ENCODE measurements around the gene PPA1.
"Not testable (repeated sequence)": the region's sequence is repeated elsewhere in the genome, so short reads cannot be mapped to it uniquely, and the experiment has no call there.

PPA1 gene
- total RNA-seq = 21.6 to 194 (median 34.3) reads per million in 17 experiments

DNA sequence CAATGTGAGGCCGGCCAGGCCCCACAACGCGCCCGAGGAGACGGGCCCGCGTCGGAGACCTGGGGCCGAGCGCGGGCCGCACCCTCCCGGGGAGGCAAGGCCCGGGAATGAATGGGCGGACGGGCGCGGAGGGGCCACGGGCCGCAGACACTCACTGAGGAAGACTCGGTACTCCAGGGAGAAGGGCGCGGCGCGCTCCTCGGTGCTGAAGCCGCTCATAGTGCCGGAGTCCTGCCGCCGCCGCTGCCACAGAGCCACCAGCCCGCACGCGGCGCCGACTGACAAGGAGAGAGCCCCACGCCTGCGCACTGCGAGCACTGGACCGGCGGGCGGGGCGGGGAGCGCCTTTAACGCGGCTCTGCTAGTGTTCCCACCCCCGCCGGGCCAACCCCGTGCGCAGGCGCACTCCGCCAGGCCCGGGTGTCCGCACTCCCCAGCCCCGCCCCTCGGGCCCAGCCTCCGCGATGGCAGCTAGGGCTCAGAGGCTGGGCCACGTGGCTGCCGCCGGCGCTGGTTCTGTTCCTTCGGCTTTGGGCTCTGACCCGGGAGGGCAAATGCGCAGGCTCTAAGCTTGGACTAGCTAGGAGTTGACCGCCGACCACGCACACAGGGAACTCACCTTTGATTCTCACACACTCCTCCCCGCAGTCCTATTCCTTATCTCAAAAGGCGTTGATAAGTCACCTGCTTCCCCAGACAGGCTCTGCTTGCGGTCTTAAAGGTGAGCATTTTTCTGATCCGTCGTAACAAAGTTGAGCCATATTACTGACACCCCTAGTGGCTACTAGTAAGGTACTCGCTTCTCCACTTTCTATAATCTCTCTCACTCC, at the start of gene PPA1:
Gene PPA1 (minus strand): TSS at position 321 of the 830 bp plus-strand sequence. CDS start 102 bp downstream, at position 219.
- peak; percentile 98 to 100 (median 100) for DNase-seq

DNA sequence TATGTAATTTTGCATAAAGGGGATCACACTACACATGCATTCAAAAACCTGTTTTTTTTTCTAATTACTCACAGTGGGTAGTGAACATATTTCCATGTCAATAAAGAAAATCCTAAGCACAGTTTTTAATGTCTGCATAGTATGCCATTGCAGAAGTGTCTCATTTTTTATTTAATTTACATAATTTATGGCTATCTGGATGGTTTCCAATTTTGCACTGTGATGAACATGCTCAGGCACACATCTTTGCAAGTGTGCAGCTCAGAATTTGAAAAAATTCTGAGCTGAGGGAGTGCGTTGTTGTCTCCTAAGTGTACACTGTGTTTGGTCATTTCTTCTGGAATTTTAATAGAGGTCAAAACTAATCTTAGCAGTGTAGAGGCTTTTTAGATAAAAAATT, 48.4 kb upstream of the PPA1 start:
- no peak for DNase-seq

DNA sequence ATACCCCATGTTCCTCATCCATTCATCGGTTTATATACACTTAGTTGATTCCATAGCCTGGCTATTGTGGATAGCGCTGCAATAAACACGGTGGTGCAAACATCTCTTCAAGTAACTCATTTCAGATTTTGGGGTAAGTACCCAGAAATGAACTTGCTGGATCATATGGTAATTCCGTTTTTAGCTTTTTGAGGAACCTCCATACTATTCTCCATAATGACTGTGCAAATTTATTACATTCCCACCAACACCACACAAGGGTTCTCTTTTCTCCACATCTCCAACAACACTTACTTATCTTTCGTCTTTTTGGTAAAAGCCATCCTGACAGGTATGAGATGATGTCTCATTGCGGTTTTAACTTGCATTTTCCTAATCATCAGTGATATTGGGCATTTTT, 46.9 kb upstream of the PPA1 start:
- DNase-seq = peak in 1 of 4 experiments; percentile 64

DNA sequence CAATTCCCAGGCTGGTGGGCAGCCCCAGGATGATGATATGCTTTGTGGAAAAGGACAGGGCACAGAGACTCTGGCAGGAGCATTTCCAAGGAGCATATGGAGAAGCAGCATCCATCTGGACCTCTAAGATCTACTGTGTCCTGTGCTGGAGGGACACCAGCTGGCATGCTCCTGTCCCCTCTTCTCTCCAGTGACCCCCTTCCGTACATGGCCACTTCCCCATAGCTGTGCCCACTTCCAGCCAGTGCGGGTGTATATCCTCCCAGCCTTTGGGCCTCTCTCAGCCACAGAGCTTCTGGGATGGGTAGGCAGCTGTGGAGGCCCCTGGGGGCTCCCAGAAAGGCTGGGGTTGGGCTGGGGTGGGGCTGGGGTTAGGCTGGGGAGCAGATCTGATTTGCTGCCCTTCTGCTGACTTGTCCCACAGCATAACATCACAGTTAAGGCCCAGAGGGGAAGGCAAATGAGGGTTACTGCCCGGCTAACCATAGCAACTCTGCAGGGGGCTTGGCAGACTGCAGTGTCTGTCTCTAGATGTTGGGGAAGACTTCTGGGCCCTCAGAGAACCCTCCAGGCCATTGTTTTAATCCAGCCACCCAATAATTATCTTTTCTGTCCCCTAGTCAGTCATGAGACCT, 44.3 kb upstream of the PPA1 start:
- DNase-seq = no peak

DNA sequence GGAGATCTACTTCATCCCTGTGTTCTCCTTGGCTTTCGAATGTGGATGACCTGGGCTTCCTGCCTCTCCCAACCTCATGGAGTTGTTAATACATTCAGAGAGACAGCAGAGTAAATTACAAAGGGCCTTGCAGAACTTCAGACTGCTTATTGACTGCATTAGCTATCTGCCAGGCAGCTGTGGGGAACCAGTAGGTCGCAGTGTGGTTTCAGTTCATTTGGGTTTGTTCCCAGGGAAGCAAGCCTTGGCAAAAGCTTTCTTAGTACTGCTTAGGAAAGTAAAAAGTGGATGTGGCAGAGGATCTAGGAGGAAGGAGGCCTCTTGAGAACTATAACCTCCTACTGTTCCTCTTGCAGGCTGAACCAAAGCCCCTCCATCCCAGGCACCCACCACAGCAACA, 41.4 kb upstream of the PPA1 start:
- peak; percentile 60 to 84 (median 72) for DNase-seq

DNA sequence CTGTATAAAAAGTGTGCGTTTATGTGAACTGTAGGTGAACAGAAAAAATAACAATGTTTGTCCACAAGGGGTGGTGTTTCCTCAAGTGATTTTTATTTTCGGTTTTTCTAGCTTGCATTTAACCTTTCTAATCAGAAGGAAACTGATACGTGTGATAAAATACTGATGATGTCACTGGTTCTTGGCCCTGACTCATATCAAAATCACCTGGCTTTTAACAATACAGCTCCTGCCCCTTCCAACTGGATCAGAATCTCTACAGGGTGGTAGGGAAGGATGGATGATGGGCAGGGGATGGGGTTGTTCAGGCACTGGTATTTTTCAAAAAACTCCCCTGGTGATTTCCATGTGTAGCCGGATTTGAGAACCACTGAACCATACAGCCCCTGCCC, 39.7 kb upstream of the PPA1 start:
- peak in 2 of 4 experiments; percentile 35 to 45 for DNase-seq

DNA sequence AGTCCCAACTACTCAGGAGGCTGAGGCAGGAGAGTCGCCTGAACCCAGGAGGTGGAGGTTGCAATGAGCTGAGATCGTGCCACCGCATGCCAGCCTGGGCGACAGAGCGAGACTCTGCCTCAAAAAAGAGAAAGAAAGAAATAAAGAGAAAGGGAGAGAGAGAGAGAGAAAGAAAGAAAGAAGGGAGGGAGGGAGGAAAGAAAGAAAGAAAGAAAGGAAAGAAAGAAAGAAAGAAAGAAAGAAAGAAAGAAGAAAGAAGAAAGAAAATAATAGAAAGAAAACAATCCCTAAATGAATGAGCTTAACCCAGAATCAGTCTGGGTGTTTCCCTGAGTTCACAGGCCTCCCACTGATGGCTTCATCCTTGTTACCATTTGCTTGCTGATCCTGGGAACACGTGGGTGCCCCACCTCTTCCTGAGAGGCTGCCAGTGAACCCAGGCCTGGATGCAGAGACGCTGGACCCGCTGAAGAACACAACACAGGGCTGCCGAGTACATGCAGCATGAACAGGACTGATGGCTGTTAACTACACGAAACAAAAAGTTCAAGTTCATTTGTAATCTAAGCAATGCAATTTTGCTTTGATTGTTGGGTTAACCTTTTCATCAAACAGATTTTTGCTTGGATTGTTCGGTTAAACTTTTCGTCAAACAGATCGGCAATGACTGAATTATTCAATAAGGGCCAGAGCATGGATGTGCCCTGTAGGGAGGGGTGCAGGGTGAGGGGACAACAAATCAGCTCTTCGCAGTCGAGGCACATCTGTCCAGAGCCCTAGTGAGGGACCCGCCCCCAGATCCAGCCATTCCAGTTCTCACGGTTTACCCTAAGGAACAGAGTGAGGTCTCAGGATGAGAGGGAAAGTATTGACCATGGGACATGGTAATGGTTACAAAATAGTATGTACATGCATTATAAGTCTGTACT, 39.0 kb upstream of the PPA1 start:
- no peak for DNase-seq

DNA sequence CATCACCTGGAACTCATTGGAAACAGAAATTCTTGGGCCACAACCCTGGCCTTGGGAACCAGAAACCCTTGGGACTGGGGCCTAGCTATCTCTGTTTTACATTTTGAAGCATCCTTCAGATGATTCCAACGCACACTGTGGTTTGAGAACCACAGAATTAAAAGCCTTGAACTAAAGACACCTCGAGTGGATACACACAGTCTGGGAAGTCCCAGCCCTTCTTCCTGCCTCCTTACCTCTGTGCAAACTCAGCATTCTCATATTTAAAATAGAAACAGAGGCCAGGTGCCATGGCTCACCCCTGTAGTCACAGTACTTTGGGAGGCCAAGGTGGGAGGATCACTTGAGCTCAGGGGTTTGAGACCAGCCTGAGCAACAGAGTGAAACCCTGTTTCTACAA, 37.7 kb upstream of the PPA1 start:
- DNase-seq = no peak

DNA sequence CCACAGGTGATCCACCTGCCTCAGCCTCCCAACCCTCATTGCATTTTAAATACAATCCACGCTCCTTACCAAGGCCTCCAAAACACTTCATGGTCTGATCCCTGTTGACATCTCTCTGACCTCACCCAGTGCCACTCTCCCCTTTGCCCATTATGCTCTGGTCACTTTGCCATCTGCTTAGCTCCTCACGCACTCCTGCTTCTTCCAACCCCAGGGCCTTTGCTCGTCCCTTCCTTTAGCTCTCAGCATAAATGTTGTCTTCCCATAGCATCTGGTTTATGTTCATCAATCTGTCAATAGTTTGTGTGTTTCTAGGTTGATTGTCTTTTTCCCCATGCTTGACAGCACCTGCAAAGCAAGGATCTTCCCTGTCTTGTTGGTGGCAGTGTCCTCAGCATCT, 36.5 kb upstream of the PPA1 start:
- no peak for DNase-seq

DNA sequence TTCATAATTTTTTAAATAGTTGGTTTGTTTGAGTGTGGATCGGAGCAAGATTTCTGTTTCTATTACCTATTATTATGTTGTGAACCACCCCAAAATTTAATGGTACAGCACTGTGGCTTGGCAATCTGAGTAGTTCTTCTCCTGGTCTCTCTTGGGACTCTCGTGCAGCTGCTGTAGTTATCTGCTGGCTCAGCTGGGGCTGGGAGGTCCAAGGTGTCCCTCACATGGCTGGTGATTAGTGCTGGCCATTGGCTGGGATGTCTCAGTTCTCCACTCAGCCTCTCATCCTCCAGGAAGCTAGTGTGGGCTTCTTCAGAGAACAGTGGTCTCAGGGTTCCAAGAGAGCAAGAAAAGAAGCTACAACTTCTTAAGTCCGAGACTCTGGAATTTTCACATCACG, 35.1 kb upstream of the PPA1 start:
- DNase-seq = no peak

DNA sequence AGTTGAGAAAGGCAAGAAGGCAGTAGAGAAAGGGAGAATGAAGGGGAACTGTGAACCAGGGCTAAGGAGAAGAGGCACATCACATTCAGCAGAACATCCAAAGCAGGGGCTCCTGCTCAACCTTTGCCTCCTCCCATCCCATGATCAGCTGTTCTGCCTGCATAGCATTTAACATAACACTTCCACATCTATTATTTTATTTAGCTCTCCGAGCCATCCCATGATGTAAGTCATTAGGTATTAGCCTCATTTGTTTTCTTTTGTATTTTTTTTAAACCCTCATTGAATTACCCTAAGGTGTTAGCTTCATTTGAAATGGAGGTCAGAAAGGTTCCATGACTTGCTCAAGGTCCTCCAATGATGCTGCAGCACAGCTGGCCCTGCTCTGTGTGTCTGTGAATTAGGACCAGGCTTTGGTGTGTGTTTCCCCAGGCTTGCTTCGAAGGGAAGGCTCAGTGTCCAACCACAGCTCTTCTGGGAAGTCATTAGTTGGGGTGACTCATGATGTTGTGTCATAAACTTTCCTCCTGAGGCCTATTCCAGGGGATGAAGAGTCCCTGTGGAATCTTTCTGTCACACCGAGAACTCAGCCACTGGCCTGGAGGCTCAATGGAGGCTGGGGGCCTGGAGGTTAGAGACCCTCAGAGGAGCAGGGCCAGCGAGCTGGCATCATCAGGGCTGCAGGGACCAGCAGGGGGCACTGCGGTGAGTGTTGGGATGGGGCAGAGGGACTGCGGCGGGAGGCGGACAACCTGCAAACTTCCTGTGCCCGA, 34.1 kb upstream of the PPA1 start:
- peak in 3 of 4 experiments; percentile 46 to 60 (median 51) for DNase-seq

DNA sequence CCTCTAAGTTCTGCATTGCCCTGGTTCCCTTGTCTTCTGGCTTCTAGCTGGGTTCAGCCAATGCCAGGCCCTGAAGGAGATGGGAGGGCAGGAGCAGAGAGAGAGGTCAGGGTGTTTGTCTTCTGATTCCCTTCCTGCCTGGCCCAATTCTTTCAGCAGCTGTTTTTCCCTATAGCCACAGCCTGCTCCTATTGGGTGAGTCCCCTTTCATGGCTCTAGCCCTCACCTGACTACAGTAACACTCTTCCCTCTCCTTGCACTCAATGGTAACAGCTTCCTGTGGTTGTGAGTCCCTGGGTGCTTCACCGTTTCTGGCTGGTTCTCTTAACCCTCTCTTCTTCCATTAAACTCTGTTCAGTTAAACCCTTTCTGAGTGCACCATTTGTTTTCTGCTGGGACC, 33.5 kb upstream of the PPA1 start:
- DNase-seq = no peak

DNA sequence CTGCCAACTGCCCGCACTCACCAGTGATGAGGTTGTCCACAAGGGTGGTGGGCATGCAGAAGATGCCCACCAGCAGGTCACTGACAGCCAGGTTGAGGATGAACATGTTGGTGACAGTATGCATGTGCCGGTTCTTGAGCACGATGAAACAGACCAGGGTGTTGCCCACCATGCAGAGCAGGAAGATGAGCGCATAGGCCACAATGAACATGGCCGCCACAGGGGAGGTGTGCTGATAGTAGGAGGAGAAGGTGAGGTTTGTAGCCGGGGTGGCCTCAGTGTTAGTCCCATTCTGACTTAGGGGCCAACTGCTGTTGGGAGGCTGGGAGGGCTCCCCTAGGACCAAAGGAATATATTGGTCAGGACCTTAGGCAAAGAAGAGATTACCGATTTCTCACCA, 32.8 kb upstream of the PPA1 start:
- no peak for DNase-seq

DNA sequence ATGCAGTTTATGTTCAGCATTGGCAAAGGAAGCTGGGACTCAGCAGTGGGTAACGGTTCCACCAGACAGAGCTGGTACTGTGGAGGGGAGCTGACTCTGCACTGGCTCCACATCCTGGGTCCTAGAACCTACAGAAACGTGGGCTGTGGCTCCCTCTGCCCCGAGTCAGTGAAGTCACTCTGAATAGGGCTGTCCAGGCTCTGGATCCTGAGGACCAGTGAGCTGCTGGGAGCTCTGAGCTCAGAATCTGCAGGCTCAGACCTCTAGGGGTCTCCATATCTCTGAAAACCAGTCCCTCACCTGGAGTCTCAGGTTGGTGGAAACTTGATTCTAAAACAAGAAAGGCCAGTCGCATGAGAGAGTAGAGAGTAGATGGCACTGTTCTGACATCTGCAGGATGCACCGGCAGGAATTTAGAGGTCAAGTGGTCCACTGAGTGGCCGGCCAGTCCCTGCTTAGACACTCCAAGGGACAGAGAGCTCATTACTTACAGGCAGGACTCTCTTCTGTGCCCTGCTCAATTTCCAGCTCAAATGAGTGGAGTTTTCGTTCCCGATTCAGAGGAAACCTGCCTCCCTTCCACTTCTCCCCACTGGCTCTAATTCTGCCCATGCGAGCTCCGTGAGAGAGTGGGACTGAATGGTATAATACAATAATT, 31.9 kb upstream of the PPA1 start:
- DNase-seq = no peak

DNA sequence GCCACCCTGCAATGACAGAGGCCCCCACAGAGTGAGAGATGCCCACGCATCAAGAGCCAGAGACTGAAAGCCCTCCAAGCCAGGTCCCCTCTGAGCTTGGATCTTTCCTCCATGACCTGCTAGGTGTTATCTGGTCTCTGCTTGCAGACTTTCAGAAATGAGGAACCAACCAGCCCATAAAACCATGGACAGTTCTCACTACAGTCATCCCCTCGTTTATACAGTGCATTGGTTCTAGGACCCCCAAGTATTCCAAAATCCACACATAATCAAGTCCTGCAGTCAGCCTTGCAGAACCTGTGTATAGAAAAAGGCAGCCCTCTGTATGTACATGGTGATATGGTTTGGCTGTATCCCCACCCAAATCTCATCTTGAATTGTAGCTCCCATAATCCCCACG, 27.5 kb upstream of the PPA1 start:
- no peak for DNase-seq

DNA sequence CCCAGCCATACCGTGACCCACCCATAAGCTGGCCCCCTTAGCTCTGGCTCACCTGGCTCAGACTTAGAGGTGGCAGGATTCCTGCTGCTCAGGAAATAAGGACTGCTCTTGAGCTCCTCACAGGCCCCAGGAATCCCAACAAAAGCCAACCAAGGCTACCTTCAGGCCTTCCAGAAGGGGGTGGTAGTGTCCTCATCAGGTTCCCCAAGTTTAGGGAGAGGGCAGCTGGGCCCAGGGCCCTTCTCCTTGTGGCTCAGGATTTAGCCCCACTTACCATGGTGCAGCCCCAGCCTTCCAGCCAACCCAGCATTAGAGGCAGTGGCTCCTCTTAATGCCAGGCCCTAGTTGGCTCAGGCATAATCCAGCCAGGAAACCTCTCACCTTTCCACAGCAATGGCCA, 27.0 kb upstream of the PPA1 start:
- DNase-seq = no peak

DNA sequence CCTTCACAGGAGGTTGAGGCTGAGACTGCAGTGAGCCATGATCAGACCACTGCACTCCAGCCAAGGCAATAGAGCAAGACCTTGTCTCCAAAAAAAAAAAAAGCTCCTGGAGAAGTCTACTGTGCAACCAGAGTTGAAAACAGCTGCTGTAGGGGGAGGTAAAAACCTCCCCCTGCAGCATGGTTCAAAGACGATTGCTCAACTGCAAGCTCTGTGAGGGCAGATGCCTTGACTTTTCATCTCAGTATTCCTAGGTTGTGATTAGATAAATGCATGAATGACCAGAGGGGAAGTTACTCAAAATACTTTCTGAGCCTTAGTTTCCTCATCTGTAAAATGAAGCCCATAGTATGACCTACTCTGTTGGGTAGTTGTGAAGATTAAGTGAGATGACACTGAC, 25.0 kb upstream of the PPA1 start:
- DNase-seq = no peak

DNA sequence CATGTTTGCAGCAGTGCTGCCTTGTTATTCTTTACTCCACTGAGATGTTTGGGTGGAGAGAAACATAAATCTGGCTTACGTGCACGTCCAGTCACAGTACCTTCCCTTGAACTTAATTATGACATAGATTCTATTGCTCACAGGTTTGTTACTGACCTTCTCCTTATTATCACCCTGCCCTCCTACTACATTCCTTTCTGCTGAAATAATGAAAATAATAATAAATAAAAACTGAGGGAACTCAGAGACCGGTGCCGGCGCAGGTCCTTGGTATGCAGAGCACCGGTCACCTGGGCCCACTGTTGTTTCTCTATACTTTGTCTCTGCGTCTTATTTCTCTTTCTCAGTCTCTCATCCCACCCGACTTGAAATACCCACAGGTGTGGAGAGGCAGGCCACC, 24.6 kb upstream of the PPA1 start:
- not testable (repeated sequence) for DNase-seq

DNA sequence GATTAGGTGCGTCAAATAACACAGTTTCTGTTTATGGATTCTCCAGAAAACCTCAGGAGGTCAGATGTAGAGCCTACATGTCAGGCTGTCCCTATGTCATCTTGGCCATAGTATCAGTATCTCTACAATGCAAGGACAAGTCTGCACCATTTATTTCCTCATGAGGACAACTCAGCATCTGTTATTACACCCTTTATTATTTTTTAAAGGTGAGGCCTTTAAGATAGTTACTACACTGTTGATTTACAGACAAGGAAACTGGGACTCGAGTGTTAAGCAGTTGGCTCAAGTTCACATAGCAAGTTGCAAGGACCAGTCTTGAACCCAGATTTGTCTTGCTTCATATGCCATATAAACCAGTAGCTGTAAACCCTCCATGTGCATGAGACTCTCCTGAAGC, 23.2 kb upstream of the PPA1 start:
- no peak for DNase-seq

DNA sequence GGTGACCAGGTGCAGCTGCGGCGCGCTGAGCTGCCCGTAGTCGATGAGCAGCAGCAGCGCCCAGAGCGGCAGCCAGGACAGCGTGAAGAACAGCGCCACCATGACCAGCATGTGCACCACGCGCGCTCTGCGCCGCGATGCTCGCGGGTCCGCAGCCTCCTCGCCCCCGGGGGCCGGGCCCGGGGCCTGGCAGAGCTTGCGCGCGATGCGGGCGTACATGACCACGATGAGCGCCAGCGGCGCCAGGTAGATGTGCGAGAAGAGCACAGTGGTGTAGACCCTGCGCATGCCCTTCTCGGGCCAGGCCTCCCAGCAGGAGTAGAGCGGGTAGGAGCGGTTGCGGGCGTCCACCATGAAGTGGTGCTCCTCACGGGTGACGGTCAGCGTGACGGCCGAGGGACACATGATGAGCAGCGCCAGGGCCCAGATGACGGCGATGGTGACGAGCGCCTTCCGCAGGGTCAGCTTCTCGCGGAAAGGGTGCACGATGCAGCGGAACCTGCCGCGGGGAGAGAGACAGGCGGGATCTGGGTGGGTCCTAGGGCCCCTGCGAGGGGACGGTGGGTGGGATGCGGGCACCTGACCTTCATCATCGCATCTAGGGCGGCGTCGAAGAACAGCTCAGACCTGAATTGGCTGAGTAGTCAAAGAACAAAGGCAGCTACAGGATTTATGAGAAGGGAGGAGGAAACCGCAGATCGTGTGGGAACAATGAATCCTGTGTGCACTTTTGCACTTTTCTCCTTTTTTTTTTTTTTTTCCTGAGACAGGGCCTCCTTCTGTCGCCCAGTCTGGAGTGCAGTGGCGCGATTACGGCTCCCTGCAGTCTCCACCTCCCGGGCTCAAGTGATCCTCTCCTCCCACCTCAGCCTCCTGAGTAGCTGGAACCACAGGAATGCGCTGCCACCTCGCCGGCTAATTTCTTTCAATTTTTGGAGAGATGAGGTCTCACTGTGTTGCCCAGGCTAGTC, 22.4 kb upstream of the PPA1 start:
- peak; percentile 47 to 77 (median 71) for DNase-seq
